PFSK-1 (cell line): ENCODE results near the gene EHBP1L1.

ENCODE experiments used
- FOXP2 ChIP-seq: optimal IDR thresholded peaks from 2 replicates; pipeline ENCODE3; 2011; ENCODE audit warnings: borderline replicate concordance, control low read depth, inconsistent platforms; ENCODE audit not compliant: insufficient read depth; ENCODE audit errors: extremely low read length, extremely low read depth
- POLR2AphosphoS5 ChIP-seq: IDR thresholded peaks from 2 replicates; pipeline ENCODE4 v1.6.1; 2012; ENCODE audit warnings: low read depth, mild to moderate bottlenecking, control low read depth, low read length, moderate library complexity
- REST ChIP-seq, 2 experiments: IDR thresholded peaks; 2 replicates each; pipeline versions ENCODE4 v1.6.1 to v1.8.0; 2011 to 2012; ENCODE audit warnings: low read depth in 2 of 2, low read length in 2 of 2, control low read depth in 1 of 2, inconsistent platforms in 1 of 2, mild to moderate bottlenecking in 1 of 2, moderate library complexity in 1 of 2; ENCODE audit not compliant: insufficient read depth in 1 of 2
- SIN3A ChIP-seq: IDR thresholded peaks from 2 replicates; pipeline ENCODE4 v1.6.1; 2012; ENCODE audit warnings: mild to moderate bottlenecking, low read length, moderate library complexity, borderline replicate concordance; ENCODE audit not compliant: insufficient read depth
- TAF1 ChIP-seq: IDR thresholded peaks from 2 replicates; pipeline ENCODE4 v1.6.1; 2012; ENCODE audit warnings: low read length, control low read depth, borderline replicate concordance; ENCODE audit not compliant: insufficient read depth

EHBP1L1 gene

GRCh38 chr11:65606876-65607613, 31.2 kb downstream of the EHBP1L1 start:
- TF ChIP-seq SIN3A (no peak), REST (IDR thresholded peaks at IDR 0.05; ENCODE audit: insufficient read depth in 1 of 2, low read depth in 2 of 2, low read length in 2 of 2) (no peak), TAF1 (no peak), POLR2AphosphoS5 (no peak), FOXP2 (no peak)

- TF ChIP-seq REST (IDR thresholded peaks at IDR 0.05; ENCODE audit: insufficient read depth in 1 of 2, low read depth in 2 of 2, low read length in 2 of 2), result no peak
- no peak for TF ChIP-seq TAF1
- no peak for TF ChIP-seq FOXP2
- TF ChIP-seq POLR2AphosphoS5, result no peak
- no peak for TF ChIP-seq SIN3A
Observed at GRCh38 chr11:65607614-65608426, 32.0 kb downstream of the EHBP1L1 start.

- no peak for TF ChIP-seq FOXP2
- TF ChIP-seq POLR2AphosphoS5, result 0 out of 2 replicates have a peak, but pooled peaks have one; percentile 17
Observed at GRCh38 chr11:65609229-65609628, 33.4 kb downstream of the EHBP1L1 start.

- TF ChIP-seq FOXP2 (no peak), TAF1 (no peak), REST (IDR thresholded peaks at IDR 0.05; ENCODE audit: insufficient read depth in 1 of 2, low read depth in 2 of 2, low read length in 2 of 2) (no peak), SIN3A (no peak), POLR2AphosphoS5 (no peak)
Observed at GRCh38 chr11:65609665-65610064, 33.8 kb downstream of the EHBP1L1 start.

- no peak for TF ChIP-seq FOXP2
- no peak for TF ChIP-seq REST (IDR thresholded peaks at IDR 0.05; ENCODE audit: insufficient read depth in 1 of 2, low read depth in 2 of 2, low read length in 2 of 2)
- TF ChIP-seq TAF1, result no peak
- TF ChIP-seq SIN3A, result no peak
- no peak for TF ChIP-seq POLR2AphosphoS5
Observed at GRCh38 chr11:65610404-65610803, 34.6 kb downstream of the EHBP1L1 start.
